GM23338 (cell line): ENCODE results near the gene ZNF439. TPM values are rescaled to one million over a fixed set of nuclear protein-coding genes. Genes with fewer than 3 reads are reported as not detected.

ENCODE experiments used
- ATAC-seq: fragments of 200-7000 bp; cut with Tn5 transposase; 3 replicates; pipeline ENCODE4 v1.9.1; 2020
- DNase-seq: peaks from one replicate; pipeline ENCODE4 v3.0.0-alpha.2; 2015; ENCODE audit warnings: low spot score
- H2AFZ ChIP-seq: fragments of 200-600 bp; sonication (generic); 2 replicates; pipeline ENCODE4 v1.8.0; 2016; ENCODE audit warnings: antibody characterized with exemption, mild to moderate bottlenecking, moderate library complexity
- H3F3A ChIP-seq: fragments of 200-600 bp; sonication (generic); replicated peaks from 2 replicates; pipeline ENCODE4 v1.8.0; 2017; ENCODE audit warnings: antibody characterized with exemption, mixed run types, low read depth
- H3K27ac ChIP-seq: fragments of 200-600 bp; sonication (generic); 2 replicates; pipeline ENCODE4 v1.6.1; 2016; ENCODE audit warnings: low read depth
- H3K27me3 ChIP-seq: fragments of 200-600 bp; sonication (generic); 2 replicates; pipeline ENCODE4 v1.8.0; 2016; ENCODE audit warnings: mild to moderate bottlenecking, mixed run types, moderate library complexity; ENCODE audit not compliant: insufficient read depth
- H3K36me3 ChIP-seq: fragments of 200-600 bp; sonication (generic); 2 replicates; pipeline ENCODE4 v1.8.0; 2016; ENCODE audit warnings: mild to moderate bottlenecking; ENCODE audit not compliant: insufficient read depth
- H3K4me1 ChIP-seq: fragments of 200-600 bp; sonication (generic); 2 replicates; pipeline ENCODE4 v1.8.0; 2016; ENCODE audit warnings: mild to moderate bottlenecking, moderate library complexity; ENCODE audit not compliant: insufficient read depth
- H3K4me2 ChIP-seq: fragments of 200-600 bp; sonication (generic); 2 replicates; pipeline ENCODE4 v1.7.1; 2017; ENCODE audit warnings: mixed run types
- H3K4me3 ChIP-seq: fragments of 200-600 bp; sonication (generic); 2 replicates; pipeline ENCODE4 v1.6.1; 2016; ENCODE audit warnings: mixed run types
- H3K79me2 ChIP-seq: fragments of 200-600 bp; sonication (generic); replicated peaks from 2 replicates; pipeline ENCODE4 v1.8.0; 2017; ENCODE audit warnings: mild to moderate bottlenecking; ENCODE audit not compliant: insufficient read depth
- H3K9me2 ChIP-seq: fragments of 200-600 bp; sonication (generic); 2 replicates; pipeline ENCODE4 v1.8.0; 2017; ENCODE audit not compliant: insufficient read depth
- H4K20me1 ChIP-seq: fragments of 200-600 bp; sonication (generic); replicated peaks from 2 replicates; pipeline ENCODE4 v1.8.0; 2017; ENCODE audit warnings: mild to moderate bottlenecking; ENCODE audit not compliant: insufficient read depth
- H3K27ac Mint-ChIP-seq: 2 replicates; pipeline ENCODE4 v1.8.0; 2020; ENCODE audit warnings: inconsistent platforms, mild to moderate bottlenecking, moderate library complexity, mixed read lengths
- H3K27me3 Mint-ChIP-seq: 3 replicates; pipeline ENCODE4 v1.8.0; 2022; ENCODE audit warnings: low read depth, mild to moderate bottlenecking, moderate library complexity, mixed read lengths, inconsistent platforms; ENCODE audit not compliant: insufficient read depth, poor library complexity
- H3K36me3 Mint-ChIP-seq: 3 replicates; pipeline ENCODE4 v1.8.0; 2021; ENCODE audit warnings: low read depth, mild to moderate bottlenecking, inconsistent platforms, moderate library complexity, mixed read lengths
- H3K4me1 Mint-ChIP-seq: 3 replicates; pipeline ENCODE4 v1.8.0; 2020; ENCODE audit warnings: mild to moderate bottlenecking, inconsistent platforms, mixed read lengths
- H3K4me3 Mint-ChIP-seq: 3 replicates; pipeline ENCODE4 v1.8.0; 2021; ENCODE audit warnings: moderate library complexity, mild to moderate bottlenecking, inconsistent platforms, mixed read lengths
- H3K9me3 Mint-ChIP-seq: 3 replicates; pipeline ENCODE4 v1.8.0; 2020; ENCODE audit warnings: moderate library complexity, mild to moderate bottlenecking, inconsistent platforms, mixed read lengths
- CREB1 ChIP-seq: fragments of 250-450 bp; sonication (Bioruptor Pico); IDR thresholded peaks from 2 replicates; pipeline ENCODE4 v1.5.0; 2020; ENCODE audit warnings: low read depth, mild to moderate bottlenecking, moderate library complexity
- EZH2 ChIP-seq: fragments of 200-600 bp; sonication (generic); IDR thresholded peaks from one replicate; pipeline ENCODE4 v1.8.0; 2017; ENCODE audit warnings: antibody characterized with exemption, mild to moderate bottlenecking, low read depth; ENCODE audit not compliant: unreplicated experiment
- EZH2phosphoT487 ChIP-seq: fragments of 200-600 bp; sonication (generic); IDR thresholded peaks from one replicate; pipeline ENCODE4 v1.8.1; 2018; ENCODE audit warnings: antibody characterized with exemption; ENCODE audit not compliant: unreplicated experiment
- NANOG ChIP-seq: IDR thresholded peaks from 2 replicates; pipeline ENCODE4 v1.6.1; 2016; ENCODE audit warnings: antibody characterized with exemption, borderline replicate concordance
- STAT1 ChIP-seq: IDR thresholded peaks from one replicate; pipeline ENCODE4 v1.6.1; 2016; ENCODE audit warnings: antibody characterized with exemption; ENCODE audit not compliant: unreplicated experiment
- ZNF114 ChIP-seq: fragments of 250-450 bp; sonication (Bioruptor Pico); IDR thresholded peaks from 2 replicates; pipeline ENCODE4 v1.5.0; 2020; ENCODE audit warnings: mild to moderate bottlenecking, moderate library complexity
- ZNF331 ChIP-seq: fragments of 250-450 bp; sonication (Bioruptor Pico); IDR thresholded peaks from 2 replicates; pipeline ENCODE4 v1.5.0; 2020; ENCODE audit warnings: low read depth, mild to moderate bottlenecking, moderate library complexity
- polyA plus RNA-seq: library from polyadenylated mRNA; unstranded; fragments of >200 nt; fragmentation: Nextera tagmentation; extraction: Ambion mirVana; gene quantifications from 2 replicates; pipeline ENCODE4 v1.2.1, GENCODE V29; 2016
- total RNA-seq: library from RNA; depleted of rRNA; stranded (reverse); fragments of >200 nt; shearing (Covaris generic); gene quantifications from 2 replicates; pipeline ENCODE4 v1.2.3, GENCODE V29; 2014
- TF ChIP-seq, protein P1 (sequence below): IDR thresholded peaks from one replicate; pipeline ENCODE4 v1.6.1; 2018; ENCODE audit warnings: antibody characterized with exemption; ENCODE audit not compliant: unreplicated experiment
- TF ChIP-seq, protein P2 (sequence below), 2 experiments: fragments of 200-600 bp in 1 of 2; sonication (generic) in 1 of 2; conservative IDR thresholded peaks; 2 replicates each; pipeline versions ENCODE4 v1.5.1 to v1.6.1; 2016 to 2017; ENCODE audit warnings: antibody characterized with exemption in 2 of 2, low read depth in 2 of 2, mild to moderate bottlenecking in 2 of 2, moderate library complexity in 1 of 2

ZNF439 gene
- total and polyA plus RNA-seq, 2 experiments from 2014 or later, result 4.5 to 6.6 TPM

DNA sequence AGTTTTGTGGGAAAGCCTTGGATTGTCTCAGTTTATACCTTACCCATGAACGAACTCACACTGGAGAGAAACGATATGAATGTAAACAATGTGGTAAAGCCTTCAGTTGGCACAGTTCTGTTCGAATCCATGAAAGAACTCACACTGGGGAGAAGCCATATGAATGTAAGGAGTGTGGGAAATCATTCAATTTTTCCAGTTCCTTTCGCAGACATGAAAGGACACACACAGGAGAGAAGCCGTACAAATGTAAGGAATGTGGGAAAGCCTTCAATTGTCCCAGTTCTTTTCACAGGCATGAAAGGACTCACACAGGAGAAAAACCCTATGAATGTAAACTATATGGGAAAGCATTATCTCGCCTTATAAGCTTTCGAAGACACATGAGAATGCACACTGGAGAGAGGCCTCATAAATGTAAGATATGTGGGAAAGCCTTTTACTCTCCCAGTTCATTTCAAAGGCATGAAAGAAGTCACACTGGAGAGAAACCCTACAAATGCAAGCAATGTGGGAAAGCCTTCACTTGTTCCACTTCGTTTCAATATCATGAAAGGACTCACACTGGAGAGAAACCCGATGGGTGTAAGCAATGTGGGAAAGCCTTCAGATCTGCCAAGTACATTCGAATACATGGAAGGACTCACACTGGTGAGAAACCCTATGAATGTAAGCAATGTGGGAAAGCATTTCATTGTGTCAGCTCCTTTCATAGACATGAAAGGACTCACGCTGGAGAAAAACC lies 42.0 kb upstream of the ZNF439 start (continued):
- TF ChIP-seq, protein P1, sequence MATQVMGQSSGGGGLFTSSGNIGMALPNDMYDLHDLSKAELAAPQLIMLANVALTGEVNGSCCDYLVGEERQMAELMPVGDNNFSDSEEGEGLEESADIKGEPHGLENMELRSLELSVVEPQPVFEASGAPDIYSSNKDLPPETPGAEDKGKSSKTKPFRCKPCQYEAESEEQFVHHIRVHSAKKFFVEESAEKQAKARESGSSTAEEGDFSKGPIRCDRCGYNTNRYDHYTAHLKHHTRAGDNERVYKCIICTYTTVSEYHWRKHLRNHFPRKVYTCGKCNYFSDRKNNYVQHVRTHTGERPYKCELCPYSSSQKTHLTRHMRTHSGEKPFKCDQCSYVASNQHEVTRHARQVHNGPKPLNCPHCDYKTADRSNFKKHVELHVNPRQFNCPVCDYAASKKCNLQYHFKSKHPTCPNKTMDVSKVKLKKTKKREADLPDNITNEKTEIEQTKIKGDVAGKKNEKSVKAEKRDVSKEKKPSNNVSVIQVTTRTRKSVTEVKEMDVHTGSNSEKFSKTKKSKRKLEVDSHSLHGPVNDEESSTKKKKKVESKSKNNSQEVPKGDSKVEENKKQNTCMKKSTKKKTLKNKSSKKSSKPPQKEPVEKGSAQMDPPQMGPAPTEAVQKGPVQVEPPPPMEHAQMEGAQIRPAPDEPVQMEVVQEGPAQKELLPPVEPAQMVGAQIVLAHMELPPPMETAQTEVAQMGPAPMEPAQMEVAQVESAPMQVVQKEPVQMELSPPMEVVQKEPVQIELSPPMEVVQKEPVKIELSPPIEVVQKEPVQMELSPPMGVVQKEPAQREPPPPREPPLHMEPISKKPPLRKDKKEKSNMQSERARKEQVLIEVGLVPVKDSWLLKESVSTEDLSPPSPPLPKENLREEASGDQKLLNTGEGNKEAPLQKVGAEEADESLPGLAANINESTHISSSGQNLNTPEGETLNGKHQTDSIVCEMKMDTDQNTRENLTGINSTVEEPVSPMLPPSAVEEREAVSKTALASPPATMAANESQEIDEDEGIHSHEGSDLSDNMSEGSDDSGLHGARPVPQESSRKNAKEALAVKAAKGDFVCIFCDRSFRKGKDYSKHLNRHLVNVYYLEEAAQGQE, result no peak
- TF ChIP-seq CREB1 (CRISPR knock-in tag) (no peak), EZH2phosphoT487 (no peak), ZNF114 (no peak), NANOG (no peak), ZNF331 (CRISPR knock-in tag) (no peak), STAT1 (no peak), EZH2 (no peak)

DNA sequence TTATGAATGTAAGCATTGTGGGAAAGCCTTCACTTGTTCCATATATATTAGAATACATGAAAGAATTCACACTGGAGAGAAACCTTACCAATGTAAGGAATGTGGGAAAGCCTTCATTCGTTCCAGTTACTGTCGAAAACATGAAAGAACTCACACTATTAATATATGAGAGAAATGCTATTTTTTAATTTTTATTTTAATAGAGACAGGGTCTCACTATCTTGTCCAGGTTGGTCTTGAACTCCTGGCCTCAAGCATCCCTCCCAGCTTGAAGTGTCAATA lies 41.5 kb upstream of the ZNF439 start:
- Histone ChIP-seq H2AFZ (no peak overlapping the region), H3K4me1 (no peaks in the 10 kb centered on the region), H3K9me2 (no peaks in the 10 kb centered on the region), H4K20me1 (no peaks in the 10 kb centered on the region), H3K27ac (no peak overlapping the region), H3F3A (no peaks in the 10 kb centered on the region), H3K27me3 (peaks cover 8% of the 10 kb centered on the region; the same call in 1 of the 2 replicates), H3K4me2 (no peak overlapping the region), H3K4me3 (no peak overlapping the region), H3K79me2 (no peaks in the 10 kb centered on the region), H3K36me3 (peaks cover 5% of the 10 kb centered on the region; the same call in 1 of the 2 replicates)
- Mint-ChIP-seq H3K9me3 (peaks cover 86% of the 10 kb centered on the region), H3K27ac (no peak overlapping the region), H3K36me3 (peaks cover 13% of the 10 kb centered on the region; the same call in 2 of the 3 replicates), H3K4me1 (no peaks in the 10 kb centered on the region), H3K27me3 (peaks cover 8% of the 10 kb centered on the region), H3K4me3 (no peak overlapping the region)
- ATAC-seq (no peak), DNase-seq (no peak)
- TF ChIP-seq CREB1 (CRISPR knock-in tag) (no peak), EZH2 (no peak), ZNF331 (CRISPR knock-in tag) (no peak)
- TF ChIP-seq, protein P2, sequence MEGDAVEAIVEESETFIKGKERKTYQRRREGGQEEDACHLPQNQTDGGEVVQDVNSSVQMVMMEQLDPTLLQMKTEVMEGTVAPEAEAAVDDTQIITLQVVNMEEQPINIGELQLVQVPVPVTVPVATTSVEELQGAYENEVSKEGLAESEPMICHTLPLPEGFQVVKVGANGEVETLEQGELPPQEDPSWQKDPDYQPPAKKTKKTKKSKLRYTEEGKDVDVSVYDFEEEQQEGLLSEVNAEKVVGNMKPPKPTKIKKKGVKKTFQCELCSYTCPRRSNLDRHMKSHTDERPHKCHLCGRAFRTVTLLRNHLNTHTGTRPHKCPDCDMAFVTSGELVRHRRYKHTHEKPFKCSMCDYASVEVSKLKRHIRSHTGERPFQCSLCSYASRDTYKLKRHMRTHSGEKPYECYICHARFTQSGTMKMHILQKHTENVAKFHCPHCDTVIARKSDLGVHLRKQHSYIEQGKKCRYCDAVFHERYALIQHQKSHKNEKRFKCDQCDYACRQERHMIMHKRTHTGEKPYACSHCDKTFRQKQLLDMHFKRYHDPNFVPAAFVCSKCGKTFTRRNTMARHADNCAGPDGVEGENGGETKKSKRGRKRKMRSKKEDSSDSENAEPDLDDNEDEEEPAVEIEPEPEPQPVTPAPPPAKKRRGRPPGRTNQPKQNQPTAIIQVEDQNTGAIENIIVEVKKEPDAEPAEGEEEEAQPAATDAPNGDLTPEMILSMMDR (conservative IDR thresholded peaks at IDR 0.05; ENCODE audit: low read depth in 2 of 2), result no peak
